ENCODE results near the gene NGEF. TPM values are rescaled to one million over a fixed set of nuclear protein-coding genes. Genes with fewer than 3 reads are reported as not detected.

NGEF gene
- 10 to 100 TPM; 20.1 to 67.5 (median 38.0) TPM for total RNA-seq
- long read RNA-seq, donor 1, transcript NGEF-201 (15 exons, 3,215 nt) = major isoform, 7 of 13 reads
- long read RNA-seq, donor 1, partial matches to known transcripts = 5 of 13 reads
- long read RNA-seq, donor 1, other reads (novel, unspliced or antisense) = 1 of 13 reads
- long read RNA-seq, donor 2, transcript NGEF-201 (15 exons, 3,215 nt) = major isoform, 6 of 11 reads
- long read RNA-seq, donor 2, partial matches to known transcripts = 3 of 11 reads
- long read RNA-seq, donor 2, other reads (novel, unspliced or antisense) = 2 of 11 reads

DNA sequence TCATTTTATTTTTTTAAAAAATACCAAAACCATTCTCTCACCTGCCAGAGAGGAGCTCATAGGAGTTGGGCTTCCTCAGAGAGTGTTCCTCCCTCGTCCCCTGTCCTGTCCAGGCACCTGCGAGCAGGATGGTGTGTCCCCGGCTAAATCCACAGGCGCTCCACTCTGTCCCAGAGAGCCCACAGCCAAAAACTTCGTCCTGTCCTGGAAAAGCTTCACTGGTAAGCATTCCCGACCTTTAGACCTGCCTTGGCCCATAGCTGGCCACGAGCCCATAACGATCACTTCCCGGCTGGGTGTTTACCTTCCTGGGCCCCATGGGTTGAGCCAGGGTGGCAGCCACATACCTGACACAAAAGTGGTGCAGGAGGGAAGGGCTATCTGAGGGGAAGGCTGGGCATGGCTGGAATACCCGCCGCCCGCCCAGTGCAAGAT lies at the start of gene NGEF:
Gene NGEF (minus strand): TSS at position 230 of the 435 bp plus-strand sequence. CDS start 38,366 bp downstream, outside the sequence.
- Histone ChIP-seq H3K4me3 (no peak within 1 kb of the TSS), H3K9me3 (peaks cover 2% of the 10 kb centered on the region), H3K4me1 (ENCODE audit: low read depth) (peaks cover 11% of the 10 kb centered on the region), H3K36me3 (ENCODE audit: low read depth) (no peaks in the 10 kb centered on the region)
- peak; percentile 89 to 94 (median 93) for DNase-seq
- TF ChIP-seq, protein P1, sequence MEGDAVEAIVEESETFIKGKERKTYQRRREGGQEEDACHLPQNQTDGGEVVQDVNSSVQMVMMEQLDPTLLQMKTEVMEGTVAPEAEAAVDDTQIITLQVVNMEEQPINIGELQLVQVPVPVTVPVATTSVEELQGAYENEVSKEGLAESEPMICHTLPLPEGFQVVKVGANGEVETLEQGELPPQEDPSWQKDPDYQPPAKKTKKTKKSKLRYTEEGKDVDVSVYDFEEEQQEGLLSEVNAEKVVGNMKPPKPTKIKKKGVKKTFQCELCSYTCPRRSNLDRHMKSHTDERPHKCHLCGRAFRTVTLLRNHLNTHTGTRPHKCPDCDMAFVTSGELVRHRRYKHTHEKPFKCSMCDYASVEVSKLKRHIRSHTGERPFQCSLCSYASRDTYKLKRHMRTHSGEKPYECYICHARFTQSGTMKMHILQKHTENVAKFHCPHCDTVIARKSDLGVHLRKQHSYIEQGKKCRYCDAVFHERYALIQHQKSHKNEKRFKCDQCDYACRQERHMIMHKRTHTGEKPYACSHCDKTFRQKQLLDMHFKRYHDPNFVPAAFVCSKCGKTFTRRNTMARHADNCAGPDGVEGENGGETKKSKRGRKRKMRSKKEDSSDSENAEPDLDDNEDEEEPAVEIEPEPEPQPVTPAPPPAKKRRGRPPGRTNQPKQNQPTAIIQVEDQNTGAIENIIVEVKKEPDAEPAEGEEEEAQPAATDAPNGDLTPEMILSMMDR (IDR thresholded peaks at IDR 0.05) = no peak
- ATAC-seq = peak; percentile 93
- intact Hi-C loops (cut with DNase I, micrococcal nuclease) = loop anchor here in 1 of 2 donors (10.0 kb wide), 1 partner anchor 268 kb away; no protein-coding TSS in a partner anchor

DNA sequence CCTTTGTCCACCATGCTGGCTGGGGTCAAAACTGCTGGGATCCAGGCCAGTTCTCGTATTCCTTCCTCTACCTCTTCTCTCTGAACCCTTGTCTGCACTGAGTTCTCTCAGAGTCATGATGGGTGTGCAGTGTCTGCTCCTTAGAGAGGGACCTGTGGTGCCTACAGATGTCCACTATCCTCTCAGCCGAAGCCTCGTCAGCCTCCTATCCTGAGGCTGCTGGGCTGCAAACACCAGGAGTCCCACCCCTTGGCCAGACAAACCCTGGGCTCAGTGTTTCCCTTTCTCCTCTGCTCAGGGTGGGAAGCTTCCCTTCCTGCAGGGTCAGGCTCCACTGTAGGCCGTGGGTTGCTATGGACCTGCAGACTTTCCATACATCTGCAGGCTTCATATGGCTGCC lies 49.4 kb upstream of the NGEF start:
- Histone ChIP-seq H3K4me3 (no peak overlapping the region), H3K36me3 (ENCODE audit: low read depth) (no peaks in the 10 kb centered on the region), H3K4me1 (ENCODE audit: low read depth) (peaks cover 18% of the 10 kb centered on the region), H3K9me3 (no peaks in the 10 kb centered on the region)
- DNase-seq (no peak), ATAC-seq (no peak)
- intact Hi-C loops (cut with DNase I, micrococcal nuclease) = no loop called here
- TF ChIP-seq, protein P1 (IDR thresholded peaks at IDR 0.05) = no peak

- Histone ChIP-seq H3K36me3 (ENCODE audit: low read depth) (no peaks in the 10 kb centered on the region), H3K4me3 (no peak overlapping the region), H3K9me3 (no peaks in the 10 kb centered on the region), H3K4me1 (ENCODE audit: low read depth) (peaks cover 18% of the 10 kb centered on the region)
- peak; percentile 58 to 78 (median 63) for DNase-seq
- intact Hi-C loops (cut with DNase I, micrococcal nuclease) = no loop called here
- ATAC-seq = peak; percentile 45
- TF ChIP-seq, protein P1 (IDR thresholded peaks at IDR 0.05) = no peak
Measured at GRCh38 chr2:233061591-233062450, 48.8 kb upstream of the NGEF start.

- DNase-seq = no peak
- Histone ChIP-seq H3K4me3 (no peak overlapping the region), H3K4me1 (ENCODE audit: low read depth) (peaks cover 18% of the 10 kb centered on the region), H3K36me3 (ENCODE audit: low read depth) (no peaks in the 10 kb centered on the region), H3K9me3 (no peaks in the 10 kb centered on the region)
- intact Hi-C loops (cut with DNase I, micrococcal nuclease) = no loop called here
- peak; percentile 10 for ATAC-seq
- TF ChIP-seq, protein P1 (IDR thresholded peaks at IDR 0.05) = no peak
Measured at GRCh38 chr2:233060980-233061590, 48.0 kb upstream of the NGEF start.

DNA sequence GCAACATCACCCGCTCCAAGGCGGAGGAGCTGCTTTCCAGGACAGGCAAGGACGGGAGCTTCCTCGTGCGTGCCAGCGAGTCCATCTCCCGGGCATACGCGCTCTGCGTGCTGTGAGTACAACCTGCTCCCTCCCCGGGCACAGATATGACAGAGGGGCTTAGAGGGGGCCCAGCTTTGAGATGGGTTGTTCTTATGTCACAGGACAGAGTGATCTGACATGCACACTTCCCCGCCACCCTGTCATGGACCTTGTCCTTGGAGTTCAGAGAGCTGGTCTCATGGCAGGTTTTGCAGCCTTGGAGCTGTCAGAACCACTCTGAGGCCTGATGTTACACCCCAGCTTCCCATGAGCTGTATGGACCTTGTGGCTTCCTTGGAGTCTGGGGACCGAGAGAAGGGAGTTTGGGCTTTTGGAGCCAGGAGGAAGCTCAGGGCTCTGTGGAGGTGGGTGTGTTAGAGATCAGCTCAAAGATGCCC lies 47.5 kb upstream of the NGEF start:
- TF ChIP-seq, protein P1 (IDR thresholded peaks at IDR 0.05) = no peak
- Histone ChIP-seq H3K4me3 (peak overlapping the region; percentile 11), H3K36me3 (ENCODE audit: low read depth) (no peaks in the 10 kb centered on the region), H3K4me1 (ENCODE audit: low read depth) (peaks cover 18% of the 10 kb centered on the region), H3K9me3 (no peaks in the 10 kb centered on the region)
- intact Hi-C loops (cut with DNase I, micrococcal nuclease) = no loop called here
- no peak for DNase-seq
- peak; percentile 5 for ATAC-seq

All from mucosa of descending colon (tissue), 3 donors.